Activated B cell treated with CpG ODN at 0.5 μM for 24 hours (primary cell): ENCODE measurements around the gene WDR37. TPM values are rescaled to one million over a fixed set of nuclear protein-coding genes. Genes with fewer than 3 reads are reported as not detected.
"Not testable (repeated sequence)": the region's sequence is repeated elsewhere in the genome, so short reads cannot be mapped to it uniquely, and the experiment has no call there.

Source experiments
- ATAC-seq: fragments of 200-7000 bp; cut with Tn5 transposase; one replicate; pipeline ENCODE4 v1.10.0; 2021; ENCODE audit warnings: low read depth, mild to moderate bottlenecking, moderate library complexity
- CTCF ChIA-PET: fragments of 350-600 bp; sonication (Branson Sonifier 250); formaldehyde crosslinking; loops from one replicate; lab custom pipeline; 2021; ENCODE audit warnings: antibody characterized with exemption; lab: Charles Lee
- POLR2A ChIA-PET: fragments of 350-600 bp; sonication (Branson Sonifier 250); formaldehyde crosslinking; loops from one replicate; lab custom pipeline; 2021; ENCODE audit warnings: antibody characterized with exemption; lab: Charles Lee
- DNase-seq: peaks from one replicate; pipeline ENCODE4 v3.0.0; 2022
- H3K27ac Mint-ChIP-seq: one replicate; pipeline ENCODE4 v1.8.0; 2020; ENCODE audit warnings: mixed read lengths
- H3K27me3 Mint-ChIP-seq: one replicate; pipeline ENCODE4 v1.8.0; 2021; ENCODE audit warnings: mixed read lengths
- H3K36me3 Mint-ChIP-seq: one replicate; pipeline ENCODE4 v1.8.0; 2021; ENCODE audit warnings: low read depth, mixed read lengths
- H3K4me1 Mint-ChIP-seq: one replicate; pipeline ENCODE4 v1.8.0; 2021; ENCODE audit warnings: mixed read lengths
- H3K4me3 Mint-ChIP-seq: one replicate; pipeline ENCODE4 v1.8.0; 2020; ENCODE audit warnings: mild to moderate bottlenecking, mixed read lengths
- H3K9me3 Mint-ChIP-seq: one replicate; pipeline ENCODE4 v1.8.0; 2020; ENCODE audit warnings: mixed read lengths
- intact Hi-C: fragments of 100-400 bp; cut with micrococcal nuclease; formaldehyde crosslinking; loops from one replicate; pipeline ENCODE4 v1.15.1; 2024
- total RNA-seq: library from RNA; stranded (reverse); gene quantifications from 2 replicates; pipeline ENCODE4 v1.2.3, GENCODE V29; 2022
- TF ChIP-seq, protein P1 (sequence below): fragments of 200-600 bp; IDR thresholded peaks from one replicate; pipeline ENCODE4 v1.8.0; 2022; ENCODE audit warnings: antibody characterized with exemption, mild to moderate bottlenecking

The WDR37 gene, protein sequence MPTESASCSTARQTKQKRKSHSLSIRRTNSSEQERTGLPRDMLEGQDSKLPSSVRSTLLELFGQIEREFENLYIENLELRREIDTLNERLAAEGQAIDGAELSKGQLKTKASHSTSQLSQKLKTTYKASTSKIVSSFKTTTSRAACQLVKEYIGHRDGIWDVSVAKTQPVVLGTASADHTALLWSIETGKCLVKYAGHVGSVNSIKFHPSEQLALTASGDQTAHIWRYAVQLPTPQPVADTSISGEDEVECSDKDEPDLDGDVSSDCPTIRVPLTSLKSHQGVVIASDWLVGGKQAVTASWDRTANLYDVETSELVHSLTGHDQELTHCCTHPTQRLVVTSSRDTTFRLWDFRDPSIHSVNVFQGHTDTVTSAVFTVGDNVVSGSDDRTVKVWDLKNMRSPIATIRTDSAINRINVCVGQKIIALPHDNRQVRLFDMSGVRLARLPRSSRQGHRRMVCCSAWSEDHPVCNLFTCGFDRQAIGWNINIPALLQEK
- total RNA-seq = 16.2 and 20.0 TPM in 2 replicates

DNA sequence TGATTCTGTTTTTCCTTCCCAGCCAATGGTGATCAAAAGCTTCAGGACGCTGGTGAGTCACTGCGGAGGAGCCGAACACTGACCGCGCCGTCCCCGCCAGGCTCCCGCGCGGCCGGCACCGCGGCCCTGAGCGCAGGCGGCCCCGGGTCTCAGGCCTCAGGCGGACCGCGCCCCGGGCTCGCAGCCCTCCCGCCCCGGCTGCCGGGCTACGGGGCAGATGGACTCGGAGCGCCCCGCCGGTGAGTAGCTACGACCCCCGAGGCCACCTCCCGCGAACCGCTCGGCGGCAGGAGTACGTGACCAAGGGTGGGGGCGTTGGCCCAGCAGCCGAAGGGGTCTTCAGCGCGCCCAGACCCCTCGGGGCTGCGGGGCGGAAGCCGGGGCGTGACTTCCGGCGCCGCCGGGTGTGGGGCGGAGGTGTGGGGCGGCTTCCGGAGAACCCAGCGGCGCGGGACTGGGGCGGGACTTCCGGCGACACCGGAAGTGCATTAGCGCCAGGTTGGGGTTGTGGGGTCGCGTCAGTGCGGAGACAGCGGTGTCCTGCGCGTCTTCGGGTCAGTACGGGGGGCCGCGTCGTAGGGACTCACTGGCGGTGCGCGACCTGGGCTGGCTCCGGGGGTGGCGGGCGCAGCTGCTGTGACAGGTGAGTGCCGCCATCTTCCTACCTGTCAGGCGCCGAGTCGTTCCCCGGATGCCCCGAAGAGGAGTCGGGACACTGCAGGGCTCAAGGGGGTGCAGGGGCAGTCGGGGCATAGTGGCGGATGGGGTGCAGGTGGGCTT lies at the start of gene WDR37:
TSS of gene WDR37 (plus strand) at position 60 of the 780 bp plus-strand sequence. CDS start 15,771 bp downstream, outside the sequence.
- CTCF ChIA-PET = no interaction called here
- ATAC-seq = peak; percentile 89
- peak within 1 kb of the TSS; percentile 94 for H3K4me3 Mint-ChIP-seq
- no peaks in the 10 kb centered on the region for H3K27me3 Mint-ChIP-seq
- intact Hi-C loops = loop anchor here (1.0 to 5.0 kb wide), 5 partner anchors 8 to 919 kb away; partner anchors contain the start of genes GTPBP4, LARP4B and ZMYND11
- TF ChIP-seq, protein P1, sequence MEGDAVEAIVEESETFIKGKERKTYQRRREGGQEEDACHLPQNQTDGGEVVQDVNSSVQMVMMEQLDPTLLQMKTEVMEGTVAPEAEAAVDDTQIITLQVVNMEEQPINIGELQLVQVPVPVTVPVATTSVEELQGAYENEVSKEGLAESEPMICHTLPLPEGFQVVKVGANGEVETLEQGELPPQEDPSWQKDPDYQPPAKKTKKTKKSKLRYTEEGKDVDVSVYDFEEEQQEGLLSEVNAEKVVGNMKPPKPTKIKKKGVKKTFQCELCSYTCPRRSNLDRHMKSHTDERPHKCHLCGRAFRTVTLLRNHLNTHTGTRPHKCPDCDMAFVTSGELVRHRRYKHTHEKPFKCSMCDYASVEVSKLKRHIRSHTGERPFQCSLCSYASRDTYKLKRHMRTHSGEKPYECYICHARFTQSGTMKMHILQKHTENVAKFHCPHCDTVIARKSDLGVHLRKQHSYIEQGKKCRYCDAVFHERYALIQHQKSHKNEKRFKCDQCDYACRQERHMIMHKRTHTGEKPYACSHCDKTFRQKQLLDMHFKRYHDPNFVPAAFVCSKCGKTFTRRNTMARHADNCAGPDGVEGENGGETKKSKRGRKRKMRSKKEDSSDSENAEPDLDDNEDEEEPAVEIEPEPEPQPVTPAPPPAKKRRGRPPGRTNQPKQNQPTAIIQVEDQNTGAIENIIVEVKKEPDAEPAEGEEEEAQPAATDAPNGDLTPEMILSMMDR = no peak
- peak within 1 kb of the TSS; percentile 92 for H3K27ac Mint-ChIP-seq
- no peaks in the 10 kb centered on the region for H3K9me3 Mint-ChIP-seq
- POLR2A ChIA-PET = interaction anchor here (0.6 to 4.5 kb wide), 7 partner anchors 8 to 125 kb away, joined by 3 to 26 read pairs (median 15); partner anchors contain the start of genes GTPBP4, IDI1 and LARP4B
- peak; percentile 94 for DNase-seq
- H3K36me3 Mint-ChIP-seq = peaks cover 50% of the 10 kb centered on the region
- H3K4me1 Mint-ChIP-seq = peaks cover 74% of the 10 kb centered on the region

DNA sequence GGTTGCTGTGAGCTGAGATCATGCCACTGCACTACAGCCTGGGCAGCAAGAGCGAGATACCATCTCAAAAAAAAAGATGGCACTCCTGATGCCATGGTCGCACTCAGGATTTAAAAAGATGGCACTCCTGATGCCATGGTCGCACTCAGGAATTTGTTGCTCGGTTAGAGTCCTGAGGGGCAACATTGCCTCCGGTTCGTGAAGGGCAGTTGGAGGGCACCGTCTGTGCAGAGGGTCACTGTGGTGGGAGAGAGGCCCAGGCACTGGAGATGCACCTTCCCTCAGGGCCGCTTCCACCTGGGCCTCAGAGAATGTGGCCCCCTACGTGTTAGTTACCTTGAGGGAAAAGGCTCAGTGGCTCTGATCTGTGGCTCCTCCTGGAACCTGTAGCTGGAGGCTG lies 49.6 kb upstream of the WDR37 start:
- H3K4me3 Mint-ChIP-seq = no peak overlapping the region
- peaks cover 11% of the 10 kb centered on the region for H3K9me3 Mint-ChIP-seq
- H3K36me3 Mint-ChIP-seq = peaks cover 95% of the 10 kb centered on the region
- POLR2A ChIA-PET = no interaction called here
- CTCF ChIA-PET = no interaction called here
- no peak overlapping the region for H3K27ac Mint-ChIP-seq
- intact Hi-C loops = no loop called here
- DNase-seq (no peak), ATAC-seq (no peak)
- H3K27me3 Mint-ChIP-seq = no peaks in the 10 kb centered on the region
- TF ChIP-seq, protein P1 = no peak
- no peaks in the 10 kb centered on the region for H3K4me1 Mint-ChIP-seq

DNA sequence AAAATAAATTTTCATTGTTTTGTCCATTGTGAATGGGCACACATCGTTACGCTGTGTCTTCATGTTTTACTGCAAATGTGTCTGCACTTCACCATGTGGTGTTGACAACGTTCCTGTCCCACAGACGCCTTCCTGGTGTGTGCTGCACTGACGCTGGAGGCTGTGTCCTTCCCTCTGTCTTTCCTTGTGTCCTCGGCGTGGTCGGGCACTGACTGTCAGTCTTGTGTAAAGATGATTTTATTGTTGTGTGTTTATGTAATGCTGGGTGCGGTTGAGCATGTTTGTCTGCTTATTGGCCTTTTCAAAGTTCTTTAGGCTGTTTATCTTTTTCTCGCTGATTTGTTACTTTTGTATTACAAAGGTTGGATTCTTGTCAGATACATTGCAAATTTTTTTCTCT lies 48.6 kb upstream of the WDR37 start:
- H3K4me1 Mint-ChIP-seq = no peaks in the 10 kb centered on the region
- no peaks in the 10 kb centered on the region for H3K27me3 Mint-ChIP-seq
- no peak overlapping the region for H3K27ac Mint-ChIP-seq
- no peak overlapping the region for H3K4me3 Mint-ChIP-seq
- ATAC-seq (no peak), DNase-seq (no peak)
- H3K9me3 Mint-ChIP-seq = peaks cover 5% of the 10 kb centered on the region
- H3K36me3 Mint-ChIP-seq = peaks cover 95% of the 10 kb centered on the region
- CTCF ChIA-PET = no interaction called here
- intact Hi-C loops = no loop called here
- TF ChIP-seq, protein P1 = no peak
- POLR2A ChIA-PET = no interaction called here

DNA sequence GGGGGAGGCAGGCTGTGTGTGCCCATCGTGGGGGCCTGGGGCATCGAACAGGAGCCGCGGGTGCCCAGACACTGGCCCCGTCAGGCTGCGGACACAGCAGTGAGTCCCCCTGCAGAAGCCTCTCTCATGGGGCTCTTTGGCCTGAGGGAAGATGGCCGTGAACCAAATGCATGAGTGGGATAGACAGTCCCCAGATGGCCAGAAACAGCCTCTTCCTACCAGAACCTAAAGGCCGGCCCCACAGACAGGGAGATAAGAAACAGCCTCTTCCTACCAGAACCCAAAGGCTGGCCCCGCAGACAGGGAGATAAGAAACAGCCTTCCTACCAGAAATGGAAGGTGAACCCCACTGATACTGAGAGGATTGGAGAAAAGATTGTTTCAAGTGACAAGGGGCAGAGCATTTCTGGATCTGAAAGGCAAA lies 47.1 kb upstream of the WDR37 start:
- peaks cover 91% of the 10 kb centered on the region for H3K36me3 Mint-ChIP-seq
- TF ChIP-seq, protein P1 = no peak
- DNase-seq = no peak
- CTCF ChIA-PET = no interaction called here
- ATAC-seq = no peak
- H3K4me1 Mint-ChIP-seq = no peaks in the 10 kb centered on the region
- H3K9me3 Mint-ChIP-seq = no peaks in the 10 kb centered on the region
- no peak overlapping the region for H3K27ac Mint-ChIP-seq
- POLR2A ChIA-PET = no interaction called here
- H3K27me3 Mint-ChIP-seq = no peaks in the 10 kb centered on the region
- intact Hi-C loops = no loop called here
- no peak overlapping the region for H3K4me3 Mint-ChIP-seq

DNA sequence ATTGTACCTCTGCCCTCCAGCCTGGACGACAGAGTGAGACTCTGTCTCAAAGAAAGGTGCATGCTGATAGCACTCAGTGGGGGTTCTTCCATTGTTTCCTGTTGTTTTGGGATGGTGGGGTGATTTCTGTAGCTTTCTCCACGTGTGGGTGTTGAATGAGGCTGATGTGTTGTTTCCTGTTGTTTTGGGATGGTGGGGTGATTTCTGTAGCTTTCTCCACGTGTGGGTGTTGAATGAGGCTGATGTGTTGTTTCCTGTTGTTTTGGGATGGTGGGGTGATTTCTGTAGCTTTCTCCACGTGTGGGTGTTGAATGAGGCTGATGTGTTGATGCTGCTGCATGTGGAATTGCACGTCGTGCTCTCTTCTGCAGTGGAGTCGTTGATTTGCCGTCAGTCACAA lies 46.2 kb upstream of the WDR37 start:
- H3K27ac Mint-ChIP-seq, POLR2A ChIA-PET, intact Hi-C loops, DNase-seq, H3K4me1 Mint-ChIP-seq, CTCF ChIA-PET, H3K9me3 Mint-ChIP-seq, H3K4me3 Mint-ChIP-seq, ATAC-seq, H3K27me3 Mint-ChIP-seq: not testable (repeated sequence)
- peaks cover 93% of the 10 kb centered on the region for H3K36me3 Mint-ChIP-seq
